ENCODE results near the gene PIK3CB.
"Not testable (repeated sequence)": the region's sequence is repeated elsewhere in the genome, so short reads cannot be mapped to it uniquely, and the experiment has no call there.

The PIK3CB gene

DNA sequence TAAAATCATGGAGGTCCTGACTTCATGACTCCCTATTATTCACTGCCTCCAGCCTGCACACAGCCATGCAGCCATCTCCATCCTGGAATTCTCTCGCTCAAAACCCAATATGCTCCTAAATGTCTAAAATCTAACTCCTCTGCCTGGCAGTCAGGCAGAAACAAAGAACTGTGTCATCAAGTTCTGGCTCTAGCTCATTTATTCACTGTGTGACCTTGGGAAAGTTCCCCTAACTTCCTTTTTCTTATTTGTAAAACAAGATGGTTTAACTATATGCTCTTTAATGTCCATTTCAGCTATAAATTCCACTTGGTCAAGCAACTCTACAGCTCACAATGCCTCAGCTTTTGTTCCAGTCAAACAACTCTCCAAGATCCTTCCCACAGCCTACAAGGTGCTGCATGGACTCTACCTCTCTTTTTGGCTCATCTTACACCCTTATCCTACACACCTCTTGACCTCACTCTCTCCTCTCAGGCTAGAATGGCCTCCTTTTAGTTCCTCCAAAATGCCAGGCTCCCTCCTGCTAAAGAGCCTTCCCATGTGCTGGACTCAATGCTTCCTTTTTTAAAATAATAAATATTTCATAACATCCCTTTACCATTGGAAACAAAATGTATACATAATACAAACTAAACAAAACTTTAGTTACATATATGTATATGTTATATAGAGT, 16.4 kb downstream of the PIK3CB start:
- in situ Hi-C loops (cut with HindIII; ENCODE audit: low pct_ligation_motif_present, low pct_unique_long_range_greater_than_20kb, low sequenced_read_pairs) = no loop called here
- no peak for DNase-seq

DNA sequence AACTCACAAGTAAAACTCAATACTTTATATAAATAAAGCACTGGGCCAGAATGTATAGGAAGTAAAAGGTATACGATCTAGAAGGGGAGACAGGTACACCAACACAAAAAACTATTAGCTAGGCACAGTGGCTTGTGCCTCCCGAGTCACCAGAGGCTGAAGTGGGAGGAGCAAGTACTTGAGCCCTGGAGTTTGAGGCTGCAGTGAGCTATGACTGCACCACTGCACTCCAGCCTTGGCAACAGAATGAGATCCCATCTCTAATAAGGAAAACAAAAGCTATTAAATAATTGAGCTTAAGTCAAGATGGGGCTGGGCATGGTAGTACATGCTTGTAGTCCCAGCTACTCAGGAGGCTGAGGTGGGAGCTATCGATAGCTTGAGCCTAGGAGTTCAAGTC, 17.0 kb downstream of the PIK3CB start:
- in situ Hi-C loops (cut with HindIII; ENCODE audit: low pct_ligation_motif_present, low pct_unique_long_range_greater_than_20kb, low sequenced_read_pairs) = no loop called here
- peak; percentile 18 for DNase-seq

DNA sequence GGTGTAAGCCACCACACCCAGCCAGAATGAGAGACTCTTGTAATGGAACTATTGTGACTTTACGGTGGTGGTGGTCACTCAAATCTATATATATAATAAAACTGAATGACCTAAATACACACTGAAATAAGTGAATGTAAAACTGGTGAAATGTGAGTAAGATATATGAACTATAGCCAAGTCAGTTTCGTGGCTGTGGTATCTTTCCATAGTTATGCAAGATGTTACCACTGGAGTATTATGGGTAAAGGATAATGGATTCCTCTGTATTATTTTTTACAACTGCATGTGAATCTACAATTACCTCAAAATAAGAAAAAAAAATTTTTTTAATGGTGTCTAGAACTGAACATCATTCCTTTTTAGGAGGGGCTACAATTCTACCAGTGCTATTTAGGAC, 21.9 kb downstream of the PIK3CB start:
- no peak for DNase-seq
- in situ Hi-C loops (cut with HindIII; ENCODE audit: low pct_ligation_motif_present, low pct_unique_long_range_greater_than_20kb, low sequenced_read_pairs) = no loop called here

DNA sequence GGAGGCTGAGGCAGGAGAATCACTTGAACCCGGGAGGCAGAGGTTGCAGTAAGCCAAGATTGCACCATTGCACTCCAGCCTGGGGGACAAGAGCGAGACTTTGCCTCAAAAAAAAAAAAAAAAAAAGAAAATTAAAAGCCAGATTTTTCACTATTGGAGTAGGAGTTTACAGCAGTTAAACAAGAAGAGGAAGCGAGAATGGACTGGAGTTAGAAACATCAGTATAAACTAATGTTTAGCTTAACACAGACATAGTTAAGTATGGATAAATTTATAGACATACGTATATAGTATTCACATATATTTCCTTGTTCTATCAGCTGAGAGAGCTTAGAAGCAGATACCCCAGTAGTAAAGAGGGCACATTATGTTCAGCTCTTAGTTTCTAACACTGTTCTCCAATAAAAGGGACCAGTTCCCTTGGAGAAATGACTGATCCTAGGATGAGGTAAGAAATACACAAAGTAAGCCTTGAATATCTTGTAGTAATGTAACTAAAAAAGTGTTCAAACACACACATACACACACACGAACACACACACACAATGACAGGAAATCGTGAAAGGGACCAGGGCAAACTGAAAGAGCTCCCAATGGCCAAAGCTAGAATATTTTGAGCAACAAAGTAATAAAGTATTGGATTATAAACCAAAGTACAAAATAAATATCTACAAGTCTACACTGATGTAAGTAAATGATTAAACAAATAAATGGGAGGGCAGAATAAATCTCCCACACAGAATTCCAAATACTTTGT, 25.1 kb downstream of the PIK3CB start:
- in situ Hi-C loops (cut with HindIII; ENCODE audit: low pct_ligation_motif_present, low pct_unique_long_range_greater_than_20kb, low sequenced_read_pairs) = no loop called here
- no peak for DNase-seq

DNA sequence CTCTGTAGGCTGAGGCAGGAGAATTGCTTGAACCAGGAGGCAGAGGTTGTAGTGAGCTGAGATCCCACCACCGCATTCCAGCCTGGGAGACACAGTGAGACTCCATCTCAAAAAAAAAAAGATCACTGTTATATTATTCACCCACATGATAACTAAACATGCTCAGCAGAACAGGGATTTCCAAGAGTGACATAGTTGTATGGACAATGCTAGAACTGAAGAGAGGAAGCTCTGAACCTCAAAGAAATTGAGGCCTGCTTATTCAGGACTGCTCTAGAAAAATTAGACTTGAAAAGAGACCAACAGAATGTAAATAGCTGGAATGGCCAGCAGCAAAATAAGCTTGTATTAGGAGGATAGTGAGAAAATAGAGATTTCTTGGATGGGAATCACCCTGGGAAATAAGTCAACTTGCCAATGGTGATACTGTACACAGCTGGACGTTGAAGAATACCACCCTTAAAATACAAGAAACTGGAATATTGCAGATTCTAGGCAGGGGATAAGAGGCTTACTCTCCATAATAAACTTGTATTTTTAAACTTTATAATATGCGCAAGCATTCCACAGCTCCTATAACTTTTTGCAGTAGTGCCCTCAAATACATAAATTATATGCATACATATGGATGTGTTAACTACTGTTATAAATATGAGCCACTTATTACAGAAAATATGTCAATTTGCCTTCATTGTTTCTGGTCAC, 28.2 kb downstream of the PIK3CB start:
- in situ Hi-C loops (cut with HindIII; ENCODE audit: low pct_ligation_motif_present, low pct_unique_long_range_greater_than_20kb, low sequenced_read_pairs) = no loop called here
- no peak for DNase-seq

DNA sequence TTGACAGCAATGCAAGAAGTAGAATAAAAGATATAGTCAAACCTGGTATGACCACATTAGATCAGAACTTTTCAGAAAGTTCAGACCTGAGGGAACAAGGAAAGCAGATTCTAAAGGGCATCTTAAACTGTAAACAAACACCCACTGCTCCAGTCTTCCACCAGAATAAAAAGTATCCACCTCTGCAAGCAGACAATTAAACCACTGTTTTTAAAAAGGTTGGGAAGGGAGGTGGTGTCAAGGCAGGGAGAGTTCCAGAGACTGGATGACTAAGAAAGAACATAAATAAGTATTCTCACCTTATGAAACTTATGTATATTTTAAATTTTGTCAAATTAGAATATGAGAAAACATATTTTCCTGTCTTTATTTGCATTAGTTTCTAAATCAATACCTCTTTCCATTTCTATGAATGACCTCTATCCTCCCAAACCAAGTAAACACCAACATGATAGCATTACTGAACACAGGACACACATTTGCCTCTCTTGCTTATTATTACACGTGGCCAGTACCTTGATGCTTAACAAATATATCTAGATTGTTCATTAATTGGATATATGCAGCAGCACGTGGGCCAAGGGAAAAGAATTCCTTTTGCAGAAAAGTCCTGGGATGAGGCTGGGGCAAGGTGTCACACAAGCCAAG, 31.6 kb downstream of the PIK3CB start:
- no peak for DNase-seq
- in situ Hi-C loops (cut with HindIII; ENCODE audit: low pct_ligation_motif_present, low pct_unique_long_range_greater_than_20kb, low sequenced_read_pairs) = no loop called here

DNA sequence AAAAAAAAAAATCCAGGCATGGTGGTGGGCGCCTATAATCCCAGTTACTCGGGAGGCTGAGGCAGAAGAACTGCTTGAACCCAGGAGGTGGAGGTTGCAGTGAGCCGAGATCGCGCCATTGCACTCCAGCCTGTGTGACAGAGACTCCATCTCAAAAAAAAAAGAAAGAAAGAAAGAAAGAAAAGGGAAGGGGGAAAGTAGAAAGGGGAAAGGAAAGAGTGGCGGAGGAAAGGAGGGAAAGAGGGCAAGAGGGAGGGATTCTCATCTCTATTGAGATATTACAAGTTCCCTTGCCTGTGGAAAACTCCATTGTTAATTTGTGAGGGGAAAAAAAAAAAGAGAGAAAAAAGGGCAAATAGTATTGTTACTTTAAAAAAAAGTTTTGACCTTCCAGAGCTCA, 32.5 kb downstream of the PIK3CB start:
- in situ Hi-C loops (cut with HindIII; ENCODE audit: low pct_ligation_motif_present, low pct_unique_long_range_greater_than_20kb, low sequenced_read_pairs) = not testable (repeated sequence)

DNA sequence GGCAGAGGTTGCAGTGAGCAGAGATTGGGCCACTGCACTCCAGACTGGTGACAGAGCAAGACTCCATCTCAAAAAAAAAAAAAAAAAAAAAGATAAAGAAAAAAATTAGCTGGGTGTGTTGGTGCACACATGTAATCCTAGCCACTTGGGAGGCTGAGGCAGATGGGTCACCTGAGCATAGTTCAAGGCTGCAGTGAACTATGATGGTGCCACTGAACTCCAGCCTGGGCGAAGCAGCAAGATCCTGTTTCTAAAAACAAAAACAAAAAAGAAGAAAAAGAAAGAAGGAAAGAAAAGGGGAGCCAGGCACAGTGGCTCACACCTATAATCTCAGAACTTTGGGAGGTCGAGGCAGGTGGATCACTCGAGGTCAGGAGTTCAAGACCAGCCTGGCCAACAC, 32.9 kb downstream of the PIK3CB start:
- in situ Hi-C loops (cut with HindIII; ENCODE audit: low pct_ligation_motif_present, low pct_unique_long_range_greater_than_20kb, low sequenced_read_pairs) = no loop called here
- no peak for DNase-seq

More for the DNA sequence above, 32.5 kb downstream of the PIK3CB start:
- DNase-seq = not testable (repeated sequence)

DNA sequence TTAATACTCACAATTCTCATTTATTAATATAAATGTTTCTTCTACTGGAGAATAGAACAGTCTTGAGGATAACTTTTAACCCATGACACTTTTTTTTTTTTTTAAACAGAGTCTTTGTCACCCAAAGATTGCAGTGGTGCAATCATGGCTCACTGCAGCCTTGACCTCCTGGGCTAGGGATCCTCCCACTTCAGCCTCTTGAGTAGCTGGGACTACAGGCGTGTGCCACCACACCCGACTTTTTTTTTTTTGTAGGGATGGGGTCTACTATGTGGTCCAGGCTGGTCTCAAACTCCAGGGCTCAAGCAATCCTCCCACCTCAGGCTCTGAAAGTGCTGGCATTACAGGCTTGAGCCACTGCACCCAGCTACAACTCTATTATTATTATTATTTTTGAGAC, 34.5 kb downstream of the PIK3CB start:
- in situ Hi-C loops (cut with HindIII; ENCODE audit: low pct_ligation_motif_present, low pct_unique_long_range_greater_than_20kb, low sequenced_read_pairs) = no loop called here
- DNase-seq = no peak

DNA sequence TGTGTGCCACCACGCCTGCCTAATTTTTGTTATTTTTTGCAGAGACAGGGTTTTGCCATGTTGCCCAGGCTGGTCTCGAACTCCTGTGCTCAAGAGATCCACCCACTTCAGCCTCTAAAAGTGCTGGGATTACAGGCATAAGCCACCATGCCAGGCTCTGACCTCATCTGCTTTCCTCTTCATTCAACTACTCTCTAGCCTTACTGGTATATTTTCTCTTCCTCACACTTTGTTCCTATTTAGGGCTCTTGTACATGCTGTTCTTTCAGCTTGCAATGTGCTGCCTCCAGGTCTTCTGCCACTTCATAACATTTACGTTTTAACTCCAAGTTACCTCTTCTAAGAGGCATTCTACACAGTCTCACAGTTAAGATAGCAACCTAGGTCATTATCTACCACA, 34.9 kb downstream of the PIK3CB start:
- DNase-seq = no peak
- in situ Hi-C loops (cut with HindIII; ENCODE audit: low pct_ligation_motif_present, low pct_unique_long_range_greater_than_20kb, low sequenced_read_pairs) = no loop called here

DNA sequence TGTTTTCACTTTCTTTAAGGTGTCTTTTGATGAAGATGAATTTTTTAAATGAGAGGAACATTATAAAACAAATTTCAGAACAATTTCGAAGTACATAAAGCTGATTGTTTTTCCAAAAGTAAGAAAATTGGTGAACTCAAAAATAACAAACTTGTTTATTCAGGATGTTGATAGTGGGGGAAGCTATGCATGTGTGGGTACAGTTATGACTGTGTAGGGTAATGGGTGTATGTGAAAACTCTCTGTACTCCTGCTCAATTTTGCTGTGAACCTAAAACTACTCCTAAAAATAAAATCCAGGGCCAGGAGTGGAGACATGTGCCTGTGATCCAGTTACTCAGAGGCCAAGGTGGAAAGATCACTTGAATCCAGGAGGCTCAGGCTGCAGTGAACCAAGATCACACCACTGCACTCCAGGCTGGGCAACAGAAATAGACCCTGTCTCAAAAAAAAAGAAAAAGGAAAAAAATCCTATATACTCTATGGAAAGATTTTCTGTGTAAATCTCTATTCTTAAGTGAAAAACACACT, 37.2 kb downstream of the PIK3CB start:
- in situ Hi-C loops (cut with HindIII; ENCODE audit: low pct_ligation_motif_present, low pct_unique_long_range_greater_than_20kb, low sequenced_read_pairs) = no loop called here
- no peak for DNase-seq

DNA sequence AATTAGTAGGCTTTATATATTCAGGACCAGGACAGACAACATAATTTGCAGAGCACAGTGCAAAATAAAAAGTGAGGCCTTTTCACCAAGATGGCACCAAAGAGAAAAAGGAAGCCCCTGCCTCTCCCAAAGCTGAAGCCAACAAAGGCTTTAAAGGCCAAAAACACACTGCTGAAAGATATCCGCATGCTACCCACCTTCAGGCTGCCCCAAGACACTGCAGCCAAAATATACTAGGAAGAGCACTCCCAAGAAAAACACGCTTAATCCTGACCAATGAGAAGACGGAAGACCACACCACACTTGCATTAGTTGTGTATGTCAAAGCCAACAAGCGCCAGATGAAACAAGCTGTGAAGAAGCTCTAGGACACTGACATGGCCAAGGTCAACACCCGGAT, 38.0 kb downstream of the PIK3CB start:
- DNase-seq = no peak
- in situ Hi-C loops (cut with HindIII; ENCODE audit: low pct_ligation_motif_present, low pct_unique_long_range_greater_than_20kb, low sequenced_read_pairs) = no loop called here

DNA sequence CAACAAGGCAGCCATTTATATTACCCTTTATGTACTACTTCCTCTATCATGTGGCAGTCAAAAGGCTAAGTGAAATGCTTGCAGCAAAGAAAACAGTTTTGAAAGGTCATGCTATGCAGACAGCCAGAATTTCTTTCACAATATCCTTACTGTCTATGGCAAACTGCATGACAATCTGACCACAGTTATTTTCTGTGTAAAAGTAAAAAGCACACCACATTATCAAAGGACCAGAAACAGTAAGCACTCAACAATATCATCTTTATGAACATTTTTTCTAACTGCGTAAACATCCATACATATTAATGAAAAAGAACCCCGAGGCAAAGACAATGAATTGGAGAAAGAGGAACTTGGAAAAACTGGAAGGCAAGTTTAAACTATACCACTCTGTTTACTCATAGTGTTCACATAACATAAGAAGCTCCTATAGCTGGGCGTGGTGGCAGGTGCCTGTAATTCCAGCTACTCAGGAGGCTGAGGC, 47.9 kb downstream of the PIK3CB start:
- DNase-seq = no peak
- in situ Hi-C loops (cut with HindIII; ENCODE audit: low pct_ligation_motif_present, low pct_unique_long_range_greater_than_20kb, low sequenced_read_pairs) = no loop called here

DNA sequence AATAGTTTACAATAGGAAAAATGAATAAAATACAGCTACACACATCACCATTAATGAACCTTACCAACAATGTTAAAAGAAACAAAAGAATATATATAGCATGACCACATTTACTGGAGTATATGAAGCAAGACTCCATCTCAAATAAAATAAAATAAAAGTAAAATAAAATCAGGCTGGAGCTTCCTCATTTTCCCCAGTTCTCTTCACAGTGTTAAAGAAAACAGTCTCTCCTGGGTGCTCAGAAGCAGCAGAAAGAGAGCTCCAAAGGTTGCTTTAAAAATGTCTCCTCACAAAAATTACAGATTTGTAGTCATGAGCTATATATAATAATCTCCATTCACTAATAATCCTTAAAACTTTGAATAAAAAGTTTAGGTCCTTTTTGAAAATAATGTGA, 48.8 kb downstream of the PIK3CB start:
- in situ Hi-C loops (cut with HindIII; ENCODE audit: low pct_ligation_motif_present, low pct_unique_long_range_greater_than_20kb, low sequenced_read_pairs) = no loop called here

DNA sequence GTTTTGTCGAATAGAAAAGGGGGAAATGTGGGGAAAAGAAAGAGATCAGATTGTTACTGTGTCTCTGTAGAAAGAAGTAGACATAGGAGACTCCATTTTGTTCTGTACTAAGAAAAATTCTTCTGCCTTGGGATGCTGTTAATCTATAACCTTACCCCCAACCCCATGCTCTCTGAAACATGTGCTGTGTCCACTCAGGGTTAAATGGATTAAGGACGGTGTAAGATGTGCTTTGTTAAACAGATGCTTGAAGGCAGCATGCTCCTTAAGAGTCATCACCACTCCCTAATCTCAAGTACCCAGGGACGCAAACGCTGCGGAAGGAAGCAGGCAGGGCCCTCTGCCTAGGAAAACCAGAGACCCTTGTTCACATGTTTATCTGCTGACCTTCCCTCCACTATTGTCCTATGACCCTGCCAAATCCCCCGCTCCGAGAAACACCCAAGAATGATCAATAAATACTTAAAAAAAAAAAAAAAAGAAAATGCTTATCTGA, 49.3 kb downstream of the PIK3CB start:
- in situ Hi-C loops (cut with HindIII; ENCODE audit: low pct_ligation_motif_present, low pct_unique_long_range_greater_than_20kb, low sequenced_read_pairs); DNase-seq: not testable (repeated sequence)

More for the DNA sequence above, 48.8 kb downstream of the PIK3CB start:
- DNase-seq = no peak

DNA sequence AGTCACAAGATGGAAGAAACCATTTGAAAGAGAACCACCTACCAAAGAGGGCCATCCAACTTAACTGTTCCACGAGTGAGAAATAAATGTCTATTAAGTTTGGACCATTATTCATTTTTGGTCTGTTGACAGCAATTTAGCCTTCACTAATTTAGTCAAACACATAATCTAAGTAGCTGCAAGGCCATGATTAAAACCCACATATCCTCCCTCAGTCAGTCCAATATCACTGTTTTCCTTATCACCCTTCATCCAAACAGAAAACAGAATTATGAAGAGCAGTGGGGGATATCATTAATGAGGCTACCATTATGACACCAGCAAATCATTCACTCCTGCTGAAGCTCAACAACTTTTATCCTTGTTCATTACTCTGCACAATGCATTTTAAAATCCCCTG, 52.0 kb downstream of the PIK3CB start:
- in situ Hi-C loops (cut with HindIII; ENCODE audit: low pct_ligation_motif_present, low pct_unique_long_range_greater_than_20kb, low sequenced_read_pairs) = no loop called here
- DNase-seq = no peak

DNA sequence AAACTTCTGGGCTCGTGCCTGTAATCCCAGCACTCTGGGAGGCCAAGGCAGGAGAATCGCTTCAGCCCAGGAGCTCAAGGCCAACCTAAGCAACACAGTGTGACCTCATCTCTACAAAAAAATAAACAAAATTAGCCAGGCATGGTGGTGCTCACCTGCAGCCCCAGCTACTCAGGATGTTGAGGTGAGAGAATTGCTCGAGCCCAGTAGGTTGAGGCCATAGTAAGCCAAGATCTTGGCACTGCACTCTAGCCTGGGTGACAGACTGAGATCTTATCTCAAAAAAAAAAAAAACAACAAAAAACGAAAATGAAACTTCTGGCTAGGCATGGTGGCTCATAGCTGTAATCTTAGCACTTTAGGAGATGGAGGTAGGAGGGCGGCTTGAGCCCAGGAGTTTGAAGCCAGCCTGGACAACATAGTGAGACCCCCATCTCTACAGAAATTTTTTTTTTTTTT, 53.7 kb downstream of the PIK3CB start:
- in situ Hi-C loops (cut with HindIII; ENCODE audit: low pct_ligation_motif_present, low pct_unique_long_range_greater_than_20kb, low sequenced_read_pairs) = no loop called here
- no peak for DNase-seq

DNA sequence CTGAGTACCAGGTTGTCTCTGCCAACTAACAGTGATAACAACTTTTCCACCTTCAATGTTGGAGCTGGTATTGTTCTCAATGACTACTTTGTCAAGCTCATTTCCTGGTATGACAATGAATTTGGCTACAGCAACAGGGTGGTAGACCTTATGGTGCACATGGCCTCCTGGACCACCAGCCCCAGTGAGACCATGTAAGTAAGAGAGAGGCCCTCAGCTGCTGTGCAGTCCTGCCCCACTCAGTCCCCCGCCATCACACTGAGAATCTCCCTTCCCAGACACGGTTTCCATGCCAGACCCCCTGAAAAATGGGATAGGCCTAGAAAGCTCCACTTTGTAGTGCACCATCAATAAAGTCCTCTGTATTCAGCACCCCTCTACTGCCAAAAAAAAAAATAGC, 56.1 kb downstream of the PIK3CB start:
- in situ Hi-C loops (cut with HindIII; ENCODE audit: low pct_ligation_motif_present, low pct_unique_long_range_greater_than_20kb, low sequenced_read_pairs) = no loop called here
- no peak for DNase-seq

DNA sequence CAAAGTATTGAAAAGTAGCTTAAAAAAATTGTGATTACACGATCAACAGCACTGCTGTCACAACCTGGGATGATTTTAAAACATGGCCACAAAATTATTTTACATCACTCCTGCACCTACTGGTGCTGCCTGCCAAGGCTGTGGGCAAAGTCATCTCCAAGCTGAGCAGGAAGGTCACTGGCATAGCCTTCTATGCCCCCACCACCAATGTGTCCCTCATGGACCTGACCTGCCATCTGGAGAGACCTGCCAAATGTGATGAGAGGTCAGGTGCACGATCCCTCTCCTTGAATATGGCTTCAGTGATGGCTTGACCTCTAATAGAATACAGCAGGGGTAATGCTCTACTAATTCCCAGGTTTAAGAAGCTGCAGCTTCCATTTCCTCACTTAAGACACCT, 57.8 kb downstream of the PIK3CB start:
- in situ Hi-C loops (cut with HindIII; ENCODE audit: low pct_ligation_motif_present, low pct_unique_long_range_greater_than_20kb, low sequenced_read_pairs) = no loop called here
- DNase-seq = no peak

Measured in ACHN (cell line).